Measurements from ENCODE around the gene DCTD. TPM values are rescaled to one million over a fixed set of nuclear protein-coding genes. Genes with fewer than 3 reads are reported as not detected.

Gene DCTD
- total RNA-seq, 1 experiment from 2014 or later: 100 TPM

DNA sequence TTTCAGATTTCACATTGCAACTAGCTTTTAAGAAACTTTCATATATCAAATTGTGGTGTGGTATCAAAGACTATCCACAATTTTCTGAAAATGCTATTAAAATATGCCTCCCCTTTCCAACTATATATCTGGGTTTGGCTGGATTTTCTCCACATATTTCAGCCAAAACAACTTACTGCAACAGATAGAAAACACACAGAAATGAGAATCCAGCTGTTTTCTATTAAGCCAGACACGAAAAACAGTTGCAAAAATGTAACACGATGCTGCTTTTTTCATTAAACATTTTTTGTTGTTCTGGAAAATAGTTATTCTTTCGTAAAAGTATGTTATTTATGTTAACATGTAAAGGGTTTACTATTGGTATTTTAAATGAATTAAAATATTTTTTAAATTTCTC is 33.1 kb downstream of the DCTD start:
- Histone ChIP-seq H3K9me3 (ENCODE audit: control insufficient read depth, low read depth, low read length) (peaks cover 13% of the 10 kb centered on the region), H3K4me2 (ENCODE audit: insufficient read depth, insufficient read length, low read length) (no peak overlapping the region), H2BK12ac (ENCODE audit: insufficient read length, low read depth, low read length) (no peak overlapping the region), H3K14ac (ENCODE audit: insufficient read depth, low read length) (no peak overlapping the region), H3K27me3 (ENCODE audit: insufficient read depth, low read length) (no peaks in the 10 kb centered on the region), H3K79me2 (ENCODE audit: insufficient read depth, low read length) (no peaks in the 10 kb centered on the region), H2BK20ac (ENCODE audit: low read depth, low read length, poor library complexity, severe bottlenecking) (no peak overlapping the region), H3T11ph (ENCODE audit: low read length) (no peak overlapping the region), H2BK120ac (ENCODE audit: low read depth, low read length, poor library complexity, severe bottlenecking) (no peak overlapping the region), H4K5ac (ENCODE audit: insufficient read length, low read depth, low read length) (no peak overlapping the region), H4K8ac (replicated peaks; ENCODE audit: insufficient read length, low read depth, low read length) (no peak overlapping the region), H3K23ac (ENCODE audit: insufficient read length, low read depth, low read length) (no peak overlapping the region), H2AFZ (ENCODE audit: low read length) (no peak overlapping the region), H3K27ac (ENCODE audit: insufficient read length, low read depth, low read length) (no peak overlapping the region), H3K4me1 (ENCODE audit: insufficient read depth, low read length) (no peaks in the 10 kb centered on the region), H3K79me1 (ENCODE audit: insufficient read depth, low read depth, low read length, poor library complexity, severe bottlenecking) (no peaks in the 10 kb centered on the region), H3K56ac (ENCODE audit: insufficient read length, low read depth, low read length) (no peak overlapping the region), H2BK5ac (ENCODE audit: insufficient read length, low read length) (no peak overlapping the region), H3K4ac (ENCODE audit: low read depth, low read length) (no peak overlapping the region), H4K91ac (ENCODE audit: insufficient read length, low read depth, low read length) (no peak overlapping the region), H3K18ac (ENCODE audit: insufficient read length, low read depth, low read length) (no peak overlapping the region), H2AK5ac (ENCODE audit: insufficient read length, low read length) (no peak overlapping the region), H2BK15ac (ENCODE audit: low read depth, low read length) (no peak overlapping the region), H4K20me1 (ENCODE audit: control insufficient read depth, insufficient read depth, insufficient read length) (no peaks in the 10 kb centered on the region), H3K9ac (ENCODE audit: extremely low read depth, insufficient read length, low read length) (no peak overlapping the region), H3K23me2 (ENCODE audit: insufficient read length, low read depth, low read length, poor library complexity, severe bottlenecking) (no peaks in the 10 kb centered on the region)
- Mint-ChIP-seq H3K4me3 (no peak overlapping the region), H3K9me3 (peaks cover 20 to 22% of the 10 kb centered on the region in 2 experiments), H3K36me3 (ENCODE audit: insufficient read depth in 1 of 3, low read depth in 3 of 3) (peaks cover 44 to 63% (median 58%) of the 10 kb centered on the region in 3 experiments), H3K4me1 (peaks cover 0 to 5% of the 10 kb centered on the region in 2 experiments; a peak in 1 of 4 replicates), H3K27me3 (ENCODE audit: low read depth) (no peaks in the 10 kb centered on the region), H3K27ac (no peak overlapping the region)
- WGBS (ENCODE audit: extremely low coverage, insufficient read length, low lambda C conversion rate): no CpG with 5 or more reads among the region's 3 CpGs
- no peak for DNase-seq
- TF ChIP-seq, protein P1, sequence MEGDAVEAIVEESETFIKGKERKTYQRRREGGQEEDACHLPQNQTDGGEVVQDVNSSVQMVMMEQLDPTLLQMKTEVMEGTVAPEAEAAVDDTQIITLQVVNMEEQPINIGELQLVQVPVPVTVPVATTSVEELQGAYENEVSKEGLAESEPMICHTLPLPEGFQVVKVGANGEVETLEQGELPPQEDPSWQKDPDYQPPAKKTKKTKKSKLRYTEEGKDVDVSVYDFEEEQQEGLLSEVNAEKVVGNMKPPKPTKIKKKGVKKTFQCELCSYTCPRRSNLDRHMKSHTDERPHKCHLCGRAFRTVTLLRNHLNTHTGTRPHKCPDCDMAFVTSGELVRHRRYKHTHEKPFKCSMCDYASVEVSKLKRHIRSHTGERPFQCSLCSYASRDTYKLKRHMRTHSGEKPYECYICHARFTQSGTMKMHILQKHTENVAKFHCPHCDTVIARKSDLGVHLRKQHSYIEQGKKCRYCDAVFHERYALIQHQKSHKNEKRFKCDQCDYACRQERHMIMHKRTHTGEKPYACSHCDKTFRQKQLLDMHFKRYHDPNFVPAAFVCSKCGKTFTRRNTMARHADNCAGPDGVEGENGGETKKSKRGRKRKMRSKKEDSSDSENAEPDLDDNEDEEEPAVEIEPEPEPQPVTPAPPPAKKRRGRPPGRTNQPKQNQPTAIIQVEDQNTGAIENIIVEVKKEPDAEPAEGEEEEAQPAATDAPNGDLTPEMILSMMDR (conservative IDR thresholded peaks at IDR 0.05): no peak
